HuH-7 (cell line): ENCODE data around the gene APOL1.
"Not testable (repeated sequence)": the region's sequence is repeated elsewhere in the genome, so short reads cannot be mapped to it uniquely, and the experiment has no call there.

ENCODE experiments used
- DNase-seq: peaks from one replicate; pipeline ENCODE4 v3.0.0; 2011; ENCODE audit warnings: low spot score

APOL1 gene

DNA sequence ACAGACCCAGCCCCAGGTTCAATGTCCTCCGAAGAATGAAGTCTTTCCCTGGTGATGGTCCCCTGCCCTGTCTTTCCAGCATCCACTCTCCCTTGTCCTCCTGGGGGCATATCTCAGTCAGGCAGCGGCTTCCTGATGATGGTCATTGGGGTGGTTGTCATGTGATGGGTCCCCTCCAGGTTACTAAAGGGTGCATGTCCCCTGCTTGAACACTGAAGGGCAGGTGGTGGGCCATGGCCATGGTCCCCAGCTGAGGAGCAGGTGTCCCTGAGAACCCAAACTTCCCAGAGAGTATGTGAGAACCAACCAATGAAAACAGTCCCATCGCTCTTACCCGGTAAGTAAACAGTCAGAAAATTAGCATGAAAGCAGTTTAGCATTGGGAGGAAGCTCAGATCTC is 14.1 kb downstream of the APOL1 start:
- no peak for DNase-seq

DNA sequence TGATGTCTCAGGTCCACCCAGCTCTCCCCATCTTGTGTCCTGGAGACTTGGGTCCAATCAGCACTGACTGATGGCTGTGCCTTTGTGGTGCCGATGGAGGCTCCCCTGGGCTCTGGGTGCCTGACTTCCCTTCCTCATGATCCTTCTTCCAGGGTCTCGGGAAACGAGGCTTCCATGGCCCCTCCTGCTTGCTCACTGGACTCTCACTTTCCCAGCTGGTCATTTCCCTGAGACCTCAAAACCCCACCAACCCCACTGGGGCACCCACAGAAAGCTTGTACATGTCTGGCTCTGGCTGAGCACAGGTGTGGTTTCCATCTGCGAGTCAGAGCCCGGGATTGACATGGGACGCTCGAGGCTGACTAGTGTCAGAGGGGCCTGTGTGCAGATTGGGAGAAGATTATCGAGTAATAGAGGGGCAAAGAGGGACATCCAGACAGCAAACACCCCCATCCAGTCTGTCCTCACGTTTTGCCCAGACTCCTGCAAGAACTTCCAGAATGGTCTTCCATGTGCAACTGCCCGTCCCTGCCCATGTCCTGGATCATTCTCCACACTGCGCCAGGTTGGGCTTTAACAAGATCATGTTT is 15.1 kb downstream of the APOL1 start:
- DNase-seq, result no peak

DNA sequence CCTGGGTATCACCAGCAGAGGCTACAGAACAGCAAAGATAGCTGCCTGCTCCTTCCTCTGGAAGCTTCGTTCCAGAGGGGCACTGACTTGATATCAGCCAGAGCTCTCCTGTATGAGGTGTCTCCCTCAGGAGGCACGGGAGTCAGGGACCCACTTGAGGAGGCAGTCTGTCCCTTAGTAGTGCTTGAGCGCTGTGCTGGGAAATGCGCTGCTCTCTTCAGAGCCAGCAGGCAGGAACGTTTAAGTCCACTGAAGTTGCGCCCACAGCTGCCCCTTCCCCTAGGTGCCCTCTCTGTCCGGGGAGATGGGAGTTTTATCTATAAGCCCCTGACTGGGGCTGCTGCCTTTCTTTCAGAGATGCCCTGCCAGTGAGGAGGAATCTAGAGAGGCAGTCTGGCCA is 18.3 kb downstream of the APOL1 start:
- DNase-seq, result not testable (repeated sequence)

DNA sequence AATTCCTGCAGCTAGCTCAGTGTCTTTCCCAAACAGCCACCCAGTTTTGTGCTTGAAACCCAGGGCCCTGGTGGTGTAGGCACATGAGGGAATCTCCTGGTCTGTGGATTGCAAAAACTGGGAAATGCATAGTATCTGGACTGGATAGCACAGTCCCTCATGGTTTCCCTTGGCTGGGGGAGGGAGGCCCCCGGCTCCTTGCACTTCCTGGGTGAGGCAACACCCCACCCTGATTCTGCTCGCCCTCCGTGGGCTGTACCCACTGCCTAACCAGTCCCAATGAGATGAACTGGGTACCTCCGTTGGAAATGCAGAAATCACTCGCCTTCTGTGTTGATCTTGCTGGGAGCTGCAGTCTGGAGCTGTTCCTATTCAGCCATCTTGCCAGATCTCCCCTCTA is 19.0 kb downstream of the APOL1 start:
- DNase-seq, result not testable (repeated sequence)

DNA sequence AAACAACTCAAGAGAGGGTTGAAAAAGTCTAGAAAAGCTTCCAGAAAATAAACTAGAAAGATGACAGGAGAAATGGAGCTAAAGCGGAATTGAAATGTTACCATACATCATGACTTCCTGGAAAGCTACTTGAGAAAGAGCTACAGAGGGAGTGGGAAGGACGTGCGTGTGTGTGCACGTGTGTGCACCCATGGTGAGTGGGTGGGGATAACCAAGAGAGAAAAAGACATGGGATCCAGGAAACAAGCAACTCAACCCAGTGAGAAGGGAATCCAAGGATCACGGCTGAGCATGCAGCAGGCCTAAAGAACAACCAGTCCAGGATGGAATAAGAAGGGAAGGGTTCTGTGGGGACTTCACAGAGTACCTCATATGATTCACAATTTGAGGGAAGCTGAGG is 21.6 kb downstream of the APOL1 start:
- no peak for DNase-seq

DNA sequence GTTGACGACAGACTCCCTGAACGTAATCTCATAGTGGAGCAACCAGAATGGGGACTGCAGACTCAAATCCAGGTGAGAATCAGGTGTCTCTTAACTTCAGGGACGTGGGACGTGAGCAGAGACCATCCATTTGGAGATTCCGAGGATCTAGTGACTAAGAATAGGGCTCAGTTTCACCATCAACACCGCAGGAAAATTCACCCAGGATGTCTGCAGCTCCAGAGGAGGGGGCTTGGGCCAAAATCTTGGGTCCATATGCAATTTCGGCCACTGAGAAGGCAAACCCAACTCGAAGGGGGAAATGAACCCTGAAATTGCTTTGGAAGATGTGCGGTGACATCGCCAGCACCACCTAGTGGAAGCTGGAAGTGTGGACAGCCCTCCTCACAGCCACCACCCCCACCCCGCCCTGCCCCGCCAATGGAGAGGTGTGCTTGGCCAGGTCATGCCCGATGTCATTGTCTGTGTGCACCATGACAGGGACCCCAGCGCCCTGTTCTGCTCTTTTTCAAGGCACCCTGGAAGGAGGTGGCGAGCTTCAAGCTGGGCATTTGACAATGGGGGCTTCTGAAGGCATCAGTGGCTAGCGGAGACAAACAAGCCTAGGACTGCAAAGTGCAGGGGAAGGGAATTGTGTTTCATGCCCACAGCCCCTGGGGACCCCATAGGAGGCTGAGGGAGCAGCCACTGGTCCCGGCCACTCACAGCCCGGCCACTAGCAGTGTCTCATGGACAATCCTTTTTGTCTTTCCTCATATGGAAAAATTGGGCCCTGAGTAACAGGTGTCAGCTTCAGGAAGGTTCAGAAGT is 24.8 kb downstream of the APOL1 start:
- peak; percentile 84 for DNase-seq

DNA sequence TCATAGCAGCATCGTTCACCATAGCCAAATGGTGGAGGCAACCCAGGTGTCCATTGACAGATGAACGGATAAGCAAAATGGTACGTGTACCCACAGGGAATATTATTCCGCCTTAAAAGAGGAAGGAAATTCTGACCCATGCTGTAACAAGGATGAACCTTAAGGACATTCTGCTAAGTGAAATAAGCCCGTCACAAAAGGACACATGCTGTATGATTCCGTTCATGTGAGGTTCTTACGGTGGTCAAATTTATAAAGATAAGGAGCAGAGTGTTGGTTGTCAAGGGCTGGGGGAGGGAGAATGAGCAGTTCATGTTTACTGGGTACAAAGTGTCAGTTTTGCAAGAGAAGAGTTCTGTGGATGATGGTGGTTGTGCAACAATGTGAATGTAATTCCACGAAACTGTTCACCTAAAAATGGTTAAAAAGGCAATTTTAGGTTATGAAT is 26.3 kb downstream of the APOL1 start:
- DNase-seq, result peak; percentile 74

DNA sequence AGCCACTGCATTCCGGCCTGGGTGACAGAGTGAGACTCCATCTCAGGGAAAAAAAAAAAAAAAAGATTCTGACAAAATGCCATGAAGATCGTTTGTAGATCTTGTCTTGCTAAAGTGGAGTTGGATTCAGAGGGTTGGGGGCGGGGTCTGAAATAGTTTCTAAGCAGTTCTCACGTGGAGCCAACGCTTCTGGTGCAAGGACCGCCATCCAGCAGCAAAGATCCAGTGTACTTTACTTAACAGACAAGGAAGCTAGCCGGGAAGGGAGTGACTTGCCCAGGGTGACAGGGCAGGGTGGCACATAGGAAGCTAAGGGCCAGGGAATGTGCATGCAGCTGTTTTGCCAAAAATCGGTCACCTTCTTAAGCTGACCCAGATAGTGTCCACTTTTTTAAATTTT is 27.4 kb downstream of the APOL1 start:
- DNase-seq, result peak; percentile 10

DNA sequence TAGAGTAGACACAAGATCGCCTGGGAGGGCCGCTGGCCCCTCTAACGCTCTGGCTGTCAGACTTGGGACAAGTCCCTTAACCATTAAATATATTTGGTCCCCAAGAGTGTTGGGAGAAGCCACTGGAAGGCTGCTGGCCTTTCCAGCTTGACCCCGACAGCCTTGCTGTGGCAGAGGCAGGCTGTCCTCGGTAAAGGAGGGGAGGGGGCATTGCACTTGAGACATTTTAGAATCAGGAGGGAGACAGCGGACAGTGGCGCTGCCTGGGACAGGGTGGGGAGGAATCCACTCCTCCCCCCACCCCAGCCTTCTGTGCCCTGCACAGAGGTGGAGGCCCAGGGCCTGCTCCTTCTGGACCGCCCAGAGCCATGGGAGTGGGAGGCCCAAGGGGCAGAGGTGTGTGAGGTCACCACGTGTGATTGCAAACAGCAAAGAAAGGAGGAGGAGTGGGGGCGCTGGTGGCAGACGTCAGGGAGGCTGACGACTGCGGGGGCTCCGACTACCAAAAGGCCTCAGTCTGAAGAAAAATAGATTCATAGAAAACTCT is 28.9 kb downstream of the APOL1 start:
- peak; percentile 6 for DNase-seq

DNA sequence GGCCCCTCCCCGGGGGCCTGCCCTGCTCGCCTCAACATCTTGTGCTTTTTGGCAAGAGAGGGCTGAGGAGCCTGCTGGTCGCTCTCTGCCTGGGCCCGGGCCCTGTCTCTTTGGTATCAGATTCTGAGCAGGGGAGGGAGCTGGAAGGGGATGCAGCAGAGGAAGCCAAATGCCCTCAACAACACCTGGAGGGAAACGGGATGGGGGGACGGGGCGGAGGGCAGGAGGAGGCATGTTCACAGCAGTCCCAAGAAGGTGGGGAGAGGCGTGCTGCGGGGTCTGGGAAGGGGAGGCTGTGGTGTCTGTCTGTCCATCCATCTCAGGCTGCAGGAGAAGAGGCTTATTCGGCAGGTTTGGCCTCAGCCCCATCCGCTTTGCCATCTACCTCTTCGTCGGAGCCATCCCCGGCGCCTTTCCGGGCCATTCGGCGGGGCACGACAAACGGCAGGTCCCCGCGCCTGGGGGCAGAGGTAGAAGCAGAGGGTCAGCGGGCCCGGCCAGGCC is 29.4 kb downstream of the APOL1 start:
- peak; percentile 3 for DNase-seq

DNA sequence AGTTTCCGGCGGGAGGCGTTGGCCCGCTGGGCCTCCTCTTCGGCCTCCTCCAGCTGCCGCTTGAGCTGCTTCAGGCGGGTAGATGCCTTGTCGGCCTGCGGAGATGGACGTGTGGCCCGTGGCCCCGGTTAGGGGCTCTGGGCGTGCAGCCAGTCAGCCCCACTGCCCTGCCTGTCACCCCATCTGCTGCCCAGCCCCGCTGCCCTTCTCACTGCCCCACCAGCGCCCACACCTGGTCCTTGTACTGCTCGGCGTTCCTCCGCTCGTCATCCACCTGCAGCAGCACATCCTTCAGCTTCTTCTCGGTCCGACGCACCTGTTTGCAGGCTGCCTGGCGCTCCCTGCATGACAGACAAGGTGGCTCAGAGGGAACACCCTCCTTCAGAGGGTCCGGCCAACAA is 31.2 kb downstream of the APOL1 start:
- no peak for DNase-seq

DNA sequence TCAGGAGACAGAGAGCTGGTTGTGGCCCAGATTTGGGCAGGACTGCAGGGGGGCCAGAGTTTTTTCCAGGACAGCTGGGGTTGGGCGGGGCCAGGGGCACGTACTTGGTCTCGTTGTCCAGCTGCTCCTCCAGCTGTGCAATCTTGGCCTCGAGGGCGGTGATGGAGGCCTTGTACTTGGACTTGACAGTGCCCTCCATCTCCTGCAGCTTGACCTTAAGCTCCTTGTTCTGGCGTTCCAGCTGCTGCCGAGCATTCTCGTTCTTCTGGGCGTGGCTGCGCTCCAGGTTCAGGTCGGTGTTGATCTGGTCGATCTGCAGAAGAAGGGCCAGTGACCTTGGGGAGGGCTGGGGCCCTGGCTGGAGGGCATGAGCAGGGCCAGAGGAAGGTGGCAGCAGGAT is 32.1 kb downstream of the APOL1 start:
- DNase-seq, result no peak

DNA sequence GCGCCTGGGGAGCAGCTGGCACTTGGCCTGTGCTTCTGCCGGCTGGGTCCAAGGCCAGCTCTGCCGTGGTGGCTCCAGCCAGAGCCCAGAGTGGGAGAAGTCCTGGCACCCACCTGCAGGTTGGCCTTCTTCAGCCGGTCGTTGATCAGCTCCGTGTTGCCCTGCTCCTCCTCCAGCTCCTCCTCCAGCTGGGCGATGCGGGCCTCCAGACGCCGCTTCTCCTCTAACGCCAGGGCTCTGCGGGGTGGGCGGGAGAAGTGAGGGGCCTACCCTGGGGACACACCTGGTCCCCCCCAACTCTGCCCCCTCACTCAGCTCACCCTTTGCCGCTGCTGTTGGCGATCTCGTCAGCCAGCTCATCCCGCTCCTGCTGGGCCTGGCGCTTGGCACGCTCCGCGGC is 32.6 kb downstream of the APOL1 start:
- no peak for DNase-seq

DNA sequence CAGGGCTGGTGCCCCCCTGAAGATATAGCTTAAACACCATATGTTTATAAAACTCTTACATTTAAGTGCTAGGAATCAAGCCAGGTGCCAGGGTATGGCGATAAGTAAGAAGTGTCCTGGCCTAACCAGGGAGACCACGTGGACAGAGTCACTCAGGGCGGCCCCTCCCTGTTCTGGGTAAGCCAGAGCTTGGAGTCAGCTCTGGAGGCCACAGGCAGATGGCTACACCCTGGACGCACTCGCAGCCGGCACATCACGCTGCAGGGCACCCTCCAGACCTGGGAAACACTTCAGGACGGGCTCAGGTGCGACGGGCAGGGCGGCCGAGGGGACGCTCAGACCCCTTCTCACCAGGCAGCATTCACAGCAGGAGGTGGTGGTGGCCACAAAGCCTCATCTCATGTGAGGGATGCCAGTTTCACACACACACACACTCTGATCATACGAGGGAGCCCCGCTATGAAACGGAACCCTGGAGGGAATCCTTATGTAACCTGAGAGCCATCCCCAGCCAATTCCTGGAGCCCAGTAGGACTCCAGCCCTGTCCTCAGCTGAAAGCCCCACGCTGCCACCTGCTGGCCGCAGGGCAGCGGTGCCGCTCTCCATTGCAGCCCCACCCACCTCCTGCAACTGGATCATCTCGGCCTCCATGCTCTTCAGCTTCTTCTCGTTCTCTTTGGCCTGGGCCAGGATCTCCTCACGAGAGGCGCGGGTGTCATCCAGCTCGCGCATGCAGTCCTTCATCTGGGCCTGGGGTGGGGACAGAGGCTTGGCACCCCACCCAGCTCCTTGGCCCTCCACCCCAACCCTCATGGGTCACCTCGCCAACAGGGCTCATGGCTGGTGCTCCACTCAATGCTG is 33.4 kb downstream of the APOL1 start:
- DNase-seq, result peak; percentile 99

DNA sequence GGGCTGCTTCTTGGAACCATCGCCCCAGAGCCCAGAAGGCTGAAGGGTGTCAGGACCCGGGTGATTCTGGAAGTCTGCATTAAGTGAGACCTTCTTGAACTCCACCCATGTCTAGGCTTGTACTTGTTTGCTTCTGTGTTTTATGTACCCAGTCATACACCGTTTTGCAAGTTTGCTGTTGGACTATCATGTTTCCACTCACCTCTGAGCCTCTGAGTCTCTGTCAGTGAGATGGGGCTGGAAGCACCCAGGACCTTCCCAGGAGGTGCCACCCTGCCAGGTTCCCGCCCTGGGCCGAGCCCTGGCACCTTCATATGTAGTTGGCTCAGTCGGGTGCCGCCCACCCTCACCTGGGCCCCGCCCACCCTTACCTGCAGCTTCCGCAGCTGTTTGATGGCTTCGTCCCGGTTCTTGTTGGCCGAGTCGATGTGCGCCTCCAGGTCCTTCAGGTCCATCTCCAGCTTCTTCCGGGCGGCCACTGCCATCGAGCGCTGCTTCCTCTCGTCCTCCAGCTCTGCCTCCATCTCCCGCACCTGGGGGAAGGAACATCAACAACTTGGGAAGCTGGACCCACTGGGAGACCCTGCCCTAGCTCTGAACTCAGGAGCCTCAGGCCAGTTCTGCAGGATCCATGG is 35.1 kb downstream of the APOL1 start:
- DNase-seq, result no peak

DNA sequence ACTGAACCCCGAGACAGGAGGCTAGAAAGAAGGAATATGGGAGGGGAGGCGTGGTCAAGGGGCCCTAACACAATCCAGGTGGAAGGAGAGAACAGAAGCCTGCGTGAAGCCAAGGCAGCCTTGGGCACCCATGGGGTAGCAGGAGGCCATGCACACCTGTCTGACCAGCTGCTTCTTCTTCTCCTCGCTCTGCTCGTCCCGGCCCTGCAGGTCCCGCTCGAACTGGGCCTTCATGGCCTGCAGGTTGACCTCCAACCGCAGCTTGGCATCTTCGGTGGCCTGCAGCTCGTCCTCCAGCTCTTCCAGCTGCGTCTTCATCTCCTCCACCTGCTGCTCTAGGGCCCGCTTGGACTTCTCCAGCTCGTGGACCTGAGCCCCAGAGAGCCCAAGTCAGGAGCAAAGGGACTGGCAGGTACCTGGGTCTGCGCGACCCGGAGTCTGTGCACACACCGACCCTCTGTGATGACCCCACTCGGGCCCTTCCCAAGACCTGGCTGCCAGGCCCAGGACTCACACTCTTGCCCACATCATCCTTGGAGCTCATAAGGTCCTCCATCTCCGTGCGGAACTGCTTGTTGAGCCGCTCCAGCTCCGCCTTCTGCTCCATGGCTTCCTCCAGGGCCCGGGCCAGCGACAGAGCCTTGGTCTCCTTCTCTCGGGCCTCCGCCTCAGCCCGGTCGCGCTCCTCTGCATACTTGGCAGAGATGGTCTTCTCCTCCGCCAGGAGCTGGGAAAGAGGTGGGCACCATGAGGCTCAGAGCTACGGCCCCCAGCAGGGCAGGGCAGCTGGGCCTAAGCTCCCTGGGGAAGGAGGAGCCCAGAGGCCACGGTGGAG is 35.9 kb downstream of the APOL1 start:
- DNase-seq, result no peak

DNA sequence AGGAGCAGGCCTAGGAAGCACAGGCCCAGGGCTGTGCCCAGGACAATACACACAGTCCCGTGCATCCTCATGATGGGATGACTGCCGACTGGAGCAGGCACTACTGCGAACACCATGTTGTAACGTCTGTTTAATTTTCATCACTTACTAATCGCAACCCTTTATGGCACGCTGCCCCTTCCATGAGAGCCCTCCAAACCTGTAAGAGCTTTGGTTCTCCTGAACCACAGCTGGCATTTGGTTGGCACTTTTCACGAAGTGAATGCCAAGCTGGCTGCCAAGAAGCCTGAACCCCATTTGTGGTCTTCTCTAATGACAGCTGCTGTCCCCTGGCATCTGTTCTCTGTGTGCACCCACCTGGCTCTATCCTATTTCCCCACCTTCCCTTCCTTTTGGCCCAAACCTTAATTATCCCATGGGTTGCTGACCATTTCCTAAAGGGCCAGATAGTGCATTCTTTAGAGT is 36.5 kb downstream of the APOL1 start:
- DNase-seq, result no peak

DNA sequence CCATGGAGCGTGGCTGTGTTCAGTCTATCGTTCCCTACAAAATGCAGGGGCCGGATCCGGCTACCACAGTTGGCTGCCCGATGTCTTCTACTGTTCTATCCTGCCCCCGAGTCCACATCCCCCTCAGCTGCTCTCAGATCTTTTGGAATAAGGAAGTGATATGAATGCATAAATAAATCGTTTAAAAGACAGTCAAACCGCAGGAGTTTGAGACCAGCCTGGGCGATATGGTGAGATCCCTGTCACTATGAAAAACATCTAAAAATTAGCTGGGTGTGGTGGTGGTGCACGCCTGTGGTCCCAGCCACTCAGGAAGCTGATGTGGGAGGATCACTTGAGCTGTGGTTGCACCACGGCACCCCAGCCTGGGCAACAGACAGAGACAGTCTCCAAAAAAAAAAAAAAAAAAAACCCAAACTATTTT is 37.0 kb downstream of the APOL1 start:
- DNase-seq, result not testable (repeated sequence)

DNA sequence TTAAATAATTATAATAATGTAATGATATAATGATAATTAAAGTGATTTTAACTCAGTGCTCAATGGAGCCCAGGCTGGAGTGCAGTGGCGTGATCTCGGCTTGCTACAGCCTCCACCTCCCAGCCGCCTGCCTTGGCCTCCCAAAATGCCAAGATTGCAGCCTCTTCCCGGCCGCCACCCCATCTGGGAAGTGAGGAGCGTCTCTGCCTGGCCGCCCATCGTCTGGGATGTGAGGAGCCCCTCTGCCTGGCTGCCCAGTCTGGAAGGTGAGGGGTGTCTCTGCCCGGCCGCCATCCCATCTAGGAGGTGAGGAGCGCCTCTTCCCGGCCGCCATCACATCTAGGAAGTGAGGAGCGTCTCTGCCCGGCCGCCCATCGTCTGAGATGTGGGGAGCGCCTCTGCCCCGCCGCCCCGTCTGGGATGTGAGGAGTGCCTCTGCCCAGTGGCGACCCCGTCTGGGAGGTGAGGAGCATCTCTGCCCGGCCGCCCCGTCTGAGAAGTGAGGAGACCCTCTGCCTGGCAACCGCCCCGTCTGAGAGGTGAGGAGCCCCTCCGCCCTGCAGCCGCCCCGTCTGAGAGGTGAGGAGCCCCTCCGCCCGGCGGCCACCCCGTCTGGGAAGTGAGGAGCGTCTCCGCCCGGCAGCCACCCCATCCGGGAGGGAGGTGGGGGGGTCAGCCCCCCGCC is 37.6 kb downstream of the APOL1 start:
- not testable (repeated sequence) for DNase-seq
